Ishikawa (cell line): ENCODE data around the gene CDC40.

Source experiments
- CREB1 ChIP-seq: IDR thresholded peaks from 2 replicates; pipeline ENCODE4 v1.6.1; 2012; ENCODE audit warnings: low read depth
- TAF1 ChIP-seq: IDR thresholded peaks from 2 replicates; pipeline ENCODE4 v1.6.1; 2012; ENCODE audit warnings: low read depth, mild to moderate bottlenecking
- TCF12 ChIP-seq: IDR thresholded peaks from 2 replicates; pipeline ENCODE4 v1.6.1; 2012; ENCODE audit warnings: low read depth
- TF ChIP-seq, protein P1 (sequence below): IDR thresholded peaks from 2 replicates; pipeline ENCODE4 v1.6.1; 2012

DNA sequence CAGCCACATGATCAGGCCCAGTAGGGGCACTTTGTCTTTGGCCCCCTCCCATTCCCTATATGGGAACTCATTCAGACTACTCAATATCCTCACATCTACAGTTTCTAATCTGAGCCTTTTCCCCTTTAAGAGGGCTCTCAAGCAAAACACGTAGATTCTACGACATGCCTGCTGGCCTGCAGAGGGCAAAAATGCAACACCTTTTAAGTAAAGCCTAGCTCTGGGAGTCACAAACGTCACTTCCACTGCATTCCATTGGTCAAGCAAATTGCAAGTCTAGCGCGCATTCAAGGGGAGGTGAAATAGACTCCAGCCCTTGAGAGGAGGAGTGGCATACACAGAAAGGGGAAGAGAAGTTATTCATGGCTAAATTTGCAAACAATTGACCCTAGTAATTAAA is 70.6 kb downstream of the CDC40 start:
- TF ChIP-seq TCF12 (no peak), CREB1 (no peak), TAF1 (no peak)
- TF ChIP-seq, protein P1, sequence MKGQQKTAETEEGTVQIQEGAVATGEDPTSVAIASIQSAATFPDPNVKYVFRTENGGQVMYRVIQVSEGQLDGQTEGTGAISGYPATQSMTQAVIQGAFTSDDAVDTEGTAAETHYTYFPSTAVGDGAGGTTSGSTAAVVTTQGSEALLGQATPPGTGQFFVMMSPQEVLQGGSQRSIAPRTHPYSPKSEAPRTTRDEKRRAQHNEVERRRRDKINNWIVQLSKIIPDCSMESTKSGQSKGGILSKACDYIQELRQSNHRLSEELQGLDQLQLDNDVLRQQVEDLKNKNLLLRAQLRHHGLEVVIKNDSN, result no peak
